Endothelial cell of umbilical vein (primary cell): Measurements from ENCODE around the gene EPB41L2. TPM values are rescaled to one million over a fixed set of nuclear protein-coding genes. Genes with fewer than 3 reads are reported as not detected.

Source experiments
- BruUV-seq: library from RNA; stranded (reverse); fragments of 400-500 nt; replicated peaks from 2 replicates; lab custom pipeline; 2021; lab: Mats Ljungman, UMichigan
- CTCF ChIA-PET: fragments of 300-600, 350-600 bp; sonication (Branson Sonifier 250); formaldehyde crosslinking; loops from one replicate; lab custom pipeline; 2021; ENCODE audit warnings: antibody characterized with exemption, inconsistent platforms; lab: Charles Lee
- POLR2A ChIA-PET: fragments of 300-600, 350-600 bp; sonication (Branson Sonifier 250); formaldehyde crosslinking; loops from one replicate; lab custom pipeline; 2021; ENCODE audit warnings: antibody characterized with exemption, inconsistent platforms; lab: Charles Lee
- DNase-seq: peaks from one replicate; pipeline ENCODE4 v3.0.0-alpha.2; 2011; ENCODE audit warnings: low read depth, low spot score
- FAIRE-seq: peaks from 2 replicates; lab custom pipeline; 2011; peaks lifted over from hg19 to GRCh38; lab: Jason Lieb, UNC
- H2AFZ ChIP-seq: 2 replicates; pipeline ENCODE4 v1.6.0; 2012; ENCODE audit warnings: low read depth, low read length, control low read depth, inconsistent platforms
- H3K27ac ChIP-seq: 2 replicates; pipeline ENCODE4 v1.5.1; 2011; ENCODE audit warnings: low read depth, mild to moderate bottlenecking, control low read depth, low read length, moderate library complexity; ENCODE audit not compliant: insufficient read depth
- H3K27me3 ChIP-seq, 2 experiments: 2 replicates each; pipeline versions ENCODE4 v1.6.0 to v1.6.1; 2011; ENCODE audit warnings: low read length in 2 of 2, mixed read lengths in 1 of 2; ENCODE audit not compliant: control insufficient read depth in 2 of 2, insufficient read depth in 2 of 2
- H3K36me3 ChIP-seq, 2 experiments: 2 replicates in 1 of 2; 3 replicates in 1 of 2; pipeline ENCODE4 v1.5.1; 2011; ENCODE audit warnings: low read length in 2 of 2, mild to moderate bottlenecking in 1 of 2, moderate library complexity in 1 of 2; ENCODE audit not compliant: control insufficient read depth in 2 of 2, insufficient read depth in 2 of 2; ENCODE audit errors: extremely low read depth in 1 of 2
- H3K4me1 ChIP-seq: 3 replicates; pipeline ENCODE4 v1.5.1; 2011; ENCODE audit warnings: mild to moderate bottlenecking, low read length; ENCODE audit not compliant: control insufficient read depth, insufficient read depth; ENCODE audit errors: extremely low read depth
- H3K4me2 ChIP-seq: 2 replicates; pipeline ENCODE4 v1.6.1; 2011; ENCODE audit warnings: low read length, control low read depth, mixed read lengths; ENCODE audit not compliant: insufficient read depth
- H3K4me3 ChIP-seq, 3 experiments: fragments of 200-600 bp in 1 of 3; sonication (generic), shearing (Covaris generic) in 1 of 3; replicated peaks in 1 of 3; 2 replicates each; pipeline ENCODE4 v1.5.1; 2011 to 2016; ENCODE audit warnings: control low read depth in 3 of 3, low read length in 3 of 3, mild to moderate bottlenecking in 2 of 3, inconsistent platforms in 1 of 3, low read depth in 1 of 3, moderate library complexity in 1 of 3; ENCODE audit not compliant: insufficient read depth in 1 of 3
- H3K79me2 ChIP-seq: 2 replicates; pipeline ENCODE4 v1.6.0; 2012; ENCODE audit warnings: low read length, inconsistent platforms; ENCODE audit not compliant: control insufficient read depth, insufficient read depth
- H3K9ac ChIP-seq: replicated peaks from 2 replicates; pipeline ENCODE3; 2011; ENCODE audit warnings: low read length, control low read depth; ENCODE audit not compliant: insufficient read depth; ENCODE audit errors: extremely low read depth
- H3K9me1 ChIP-seq: replicated peaks from 3 replicates; pipeline ENCODE4 v1.6.0; 2011; ENCODE audit warnings: mild to moderate bottlenecking, low read length; ENCODE audit not compliant: control insufficient read depth, insufficient read depth; ENCODE audit errors: extremely low read depth
- H3K9me3 ChIP-seq: replicated peaks from 2 replicates; pipeline ENCODE4 v1.5.1; 2012; ENCODE audit warnings: low read length, inconsistent platforms; ENCODE audit not compliant: control insufficient read depth, insufficient read depth
- H4K20me1 ChIP-seq: replicated peaks from 2 replicates; pipeline ENCODE3; 2011; ENCODE audit warnings: mild to moderate bottlenecking, low read length; ENCODE audit not compliant: control insufficient read depth, insufficient read depth; ENCODE audit errors: extremely low read depth
- EZH2 ChIP-seq: IDR thresholded peaks from 2 replicates; pipeline ENCODE4 v1.6.1; 2012; ENCODE audit warnings: borderline replicate concordance, low read depth, mild to moderate bottlenecking, moderate library complexity, low read length, inconsistent platforms; ENCODE audit not compliant: severe bottlenecking
- FOS ChIP-seq: IDR thresholded peaks from 2 replicates; pipeline ENCODE4 v1.6.1; 2011; ENCODE audit warnings: mild to moderate bottlenecking, low read length, moderate library complexity, borderline replicate concordance; ENCODE audit not compliant: insufficient read depth
- GATA2 ChIP-seq: IDR thresholded peaks from 2 replicates; pipeline ENCODE4 v1.7.0; 2011; ENCODE audit warnings: low read depth, mild to moderate bottlenecking, moderate library complexity, mixed read lengths, low read length; ENCODE audit not compliant: insufficient read length, insufficient read depth
- JUN ChIP-seq: IDR thresholded peaks from 2 replicates; pipeline ENCODE4 v1.6.1; 2011; ENCODE audit warnings: borderline replicate concordance, low read depth; ENCODE audit not compliant: insufficient read length, insufficient read depth
- MYC ChIP-seq: IDR thresholded peaks from one replicate; pipeline ENCODE4 v1.6.1; 2011; ENCODE audit warnings: mild to moderate bottlenecking, low read depth, low read length
- POLR2A ChIP-seq: IDR thresholded peaks from 2 replicates; pipeline ENCODE4 v1.6.1; 2012; ENCODE audit warnings: low read depth, mild to moderate bottlenecking, control low read depth, low read length
- POLR2AphosphoS5 ChIP-seq: IDR thresholded peaks from 2 replicates; pipeline ENCODE4 v1.6.1; 2012; ENCODE audit warnings: low read depth, mild to moderate bottlenecking, control low read depth, low read length, moderate library complexity; ENCODE audit not compliant: insufficient read depth
- dilution Hi-C: fragments of 300-500 bp; cut with MboI; formaldehyde crosslinking; loops from one replicate; pipeline ENCODE4 v1.15.0; 2019; ENCODE audit warnings: low sequenced_read_pairs; ENCODE audit not compliant: extremely low pct_ligation_motif_present
- intact Hi-C: fragments of 100-400 bp; cut with micrococcal nuclease; formaldehyde crosslinking; loops from one replicate; pipeline ENCODE4 v1.10.0; 2022
- polyA plus RNA-seq, 4 experiments: library from polyadenylated mRNA; depleted of rRNA in 3 of 4; stranded (reverse) in 3 of 4; unstranded in 1 of 4; fragments of >200 nt; gene quantifications; 2 replicates each; pipeline versions ENCODE4 v1.2.1 to v1.2.3, GENCODE V29; 2011 to 2012; ENCODE audit warnings: missing spikeins in 1 of 4
- total RNA-seq: library from RNA; stranded (reverse); gene quantifications from 2 replicates; pipeline ENCODE4 v1.2.3, GENCODE V29; 2021
- TF ChIP-seq, protein P1 (sequence below), 2 donors: IDR thresholded peaks; 1 replicate in 1 of 2; 2 replicates in 1 of 2; pipeline ENCODE4 v1.5.1; 2011; ENCODE audit warnings: low read length in 2 of 2, mild to moderate bottlenecking in 2 of 2, moderate library complexity in 2 of 2, control low read depth in 1 of 2, inconsistent platforms in 1 of 2, low read depth in 1 of 2; ENCODE audit not compliant: insufficient read depth in 1 of 2; ENCODE audit errors: extremely low read depth in 1 of 2
- TF ChIP-seq, protein P2 (sequence below): IDR thresholded peaks from 2 replicates; pipeline ENCODE4 v1.6.1; 2011; ENCODE audit not compliant: insufficient read depth, insufficient read length

The EPB41L2 gene
- total and polyA plus RNA-seq, 2 donors (not counting 3 experiments of a cell fraction or from before 2014, with no cell fraction given), result 26.5 to 87.7 TPM

DNA sequence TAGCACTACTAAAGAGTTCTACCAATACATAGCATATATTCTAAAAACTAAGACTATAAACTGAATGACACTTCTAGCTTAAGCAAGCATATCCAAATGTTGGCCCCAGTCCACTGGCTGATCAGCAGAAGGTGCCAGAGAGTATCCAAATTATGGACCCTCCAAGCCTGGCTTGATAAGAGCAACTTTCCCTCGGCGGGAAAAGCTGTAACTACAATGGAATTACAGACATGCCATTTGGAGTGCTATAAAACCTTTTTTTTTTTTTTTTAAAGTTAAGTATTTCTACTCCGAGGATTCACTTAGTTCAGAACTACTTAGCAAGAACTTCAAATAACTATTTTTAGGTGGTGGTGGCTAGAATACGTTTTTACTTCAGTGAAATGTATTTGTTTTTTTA, 94.6 kb downstream of the EPB41L2 start:
- H4K20me1 ChIP-seq, result no peaks in the 10 kb centered on the region
- H3K4me1 ChIP-seq, result peaks cover 20% of the 10 kb centered on the region
- H3K4me2 ChIP-seq, result no peak overlapping the region
- no peak for DNase-seq
- no peaks in the 10 kb centered on the region for H3K36me3 ChIP-seq
- no peaks in the 10 kb centered on the region for H3K9me1 ChIP-seq
- H3K9me3 ChIP-seq, result no peaks in the 10 kb centered on the region
- intact Hi-C loops, result no loop called here
- H3K27ac ChIP-seq, result no peak overlapping the region
- dilution Hi-C loops, result no loop called here
- POLR2A ChIA-PET, result no interaction called here
- H2AFZ ChIP-seq, result no peak overlapping the region
- H3K4me3 ChIP-seq, result no peak overlapping the region
- BruUV-seq, result no TSS peak
- no peaks in the 10 kb centered on the region for H3K27me3 ChIP-seq
- no peak for FAIRE-seq
- no peak for TF ChIP-seq POLR2AphosphoS5
- TF ChIP-seq, protein P1, sequence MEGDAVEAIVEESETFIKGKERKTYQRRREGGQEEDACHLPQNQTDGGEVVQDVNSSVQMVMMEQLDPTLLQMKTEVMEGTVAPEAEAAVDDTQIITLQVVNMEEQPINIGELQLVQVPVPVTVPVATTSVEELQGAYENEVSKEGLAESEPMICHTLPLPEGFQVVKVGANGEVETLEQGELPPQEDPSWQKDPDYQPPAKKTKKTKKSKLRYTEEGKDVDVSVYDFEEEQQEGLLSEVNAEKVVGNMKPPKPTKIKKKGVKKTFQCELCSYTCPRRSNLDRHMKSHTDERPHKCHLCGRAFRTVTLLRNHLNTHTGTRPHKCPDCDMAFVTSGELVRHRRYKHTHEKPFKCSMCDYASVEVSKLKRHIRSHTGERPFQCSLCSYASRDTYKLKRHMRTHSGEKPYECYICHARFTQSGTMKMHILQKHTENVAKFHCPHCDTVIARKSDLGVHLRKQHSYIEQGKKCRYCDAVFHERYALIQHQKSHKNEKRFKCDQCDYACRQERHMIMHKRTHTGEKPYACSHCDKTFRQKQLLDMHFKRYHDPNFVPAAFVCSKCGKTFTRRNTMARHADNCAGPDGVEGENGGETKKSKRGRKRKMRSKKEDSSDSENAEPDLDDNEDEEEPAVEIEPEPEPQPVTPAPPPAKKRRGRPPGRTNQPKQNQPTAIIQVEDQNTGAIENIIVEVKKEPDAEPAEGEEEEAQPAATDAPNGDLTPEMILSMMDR (IDR thresholded peaks at IDR 0.05; ENCODE audit: extremely low read depth in 1 of 2, insufficient read depth in 1 of 2, low read depth in 1 of 2, low read length in 2 of 2), result no peak
- no peak for TF ChIP-seq GATA2
- no peak for TF ChIP-seq EZH2
- no peak for TF ChIP-seq MYC
- TF ChIP-seq JUN, result no peak
- no peak for TF ChIP-seq FOS
- TF ChIP-seq, protein P2, sequence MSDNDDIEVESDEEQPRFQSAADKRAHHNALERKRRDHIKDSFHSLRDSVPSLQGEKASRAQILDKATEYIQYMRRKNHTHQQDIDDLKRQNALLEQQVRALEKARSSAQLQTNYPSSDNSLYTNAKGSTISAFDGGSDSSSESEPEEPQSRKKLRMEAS, result no peak
- TF ChIP-seq POLR2A, result no peak
- H3K9ac ChIP-seq, result no peak overlapping the region
- CTCF ChIA-PET, result interaction anchor here (0.9 to 1.6 kb wide), 7 partner anchors 10 to 69 kb away, joined by 3 to 7 read pairs (median 3); no protein-coding TSS in a partner anchor
- H3K79me2 ChIP-seq, result peaks cover 47% of the 10 kb centered on the region
